ENCODE results near the gene DGKI.

DNA sequence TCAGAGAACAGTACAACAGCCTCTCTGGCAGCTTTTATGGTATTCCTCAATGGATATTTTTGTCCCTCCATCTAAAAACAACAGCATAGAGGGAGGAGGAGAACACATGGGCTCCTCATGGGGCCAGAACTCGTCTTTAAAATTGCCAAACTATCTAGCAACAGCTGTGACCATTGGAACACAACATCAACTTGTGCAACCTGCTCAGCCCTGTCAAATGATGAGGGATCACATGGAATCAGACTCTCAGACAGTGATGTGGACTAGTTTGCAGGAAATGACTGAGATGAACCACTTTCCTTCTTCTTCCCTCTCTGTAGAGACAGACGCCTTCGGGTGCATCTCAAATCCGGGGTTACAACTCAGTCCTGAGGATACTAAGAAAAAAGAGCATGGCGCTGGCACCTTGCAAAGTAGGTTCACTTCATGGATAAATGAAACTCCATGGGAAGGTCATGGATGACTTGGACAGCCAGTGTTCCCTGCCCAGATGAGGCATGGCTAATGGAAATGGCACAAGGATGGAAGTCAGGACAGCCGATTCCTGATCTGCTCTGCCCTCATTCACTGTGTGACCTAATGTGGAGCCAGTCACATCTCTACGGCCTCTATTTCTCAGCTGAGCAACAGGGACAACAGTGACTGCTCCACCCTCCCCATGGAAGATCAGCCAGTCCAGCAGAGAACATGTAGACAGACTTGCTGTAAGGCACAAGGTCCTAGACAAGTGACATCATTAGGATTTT is 24.6 kb upstream of the DGKI start:
- TF ChIP-seq EZH2 (IDR thresholded peaks at IDR 0.05; ENCODE audit: borderline replicate concordance, low read length) = no peak
- TF ChIP-seq, protein P1, sequence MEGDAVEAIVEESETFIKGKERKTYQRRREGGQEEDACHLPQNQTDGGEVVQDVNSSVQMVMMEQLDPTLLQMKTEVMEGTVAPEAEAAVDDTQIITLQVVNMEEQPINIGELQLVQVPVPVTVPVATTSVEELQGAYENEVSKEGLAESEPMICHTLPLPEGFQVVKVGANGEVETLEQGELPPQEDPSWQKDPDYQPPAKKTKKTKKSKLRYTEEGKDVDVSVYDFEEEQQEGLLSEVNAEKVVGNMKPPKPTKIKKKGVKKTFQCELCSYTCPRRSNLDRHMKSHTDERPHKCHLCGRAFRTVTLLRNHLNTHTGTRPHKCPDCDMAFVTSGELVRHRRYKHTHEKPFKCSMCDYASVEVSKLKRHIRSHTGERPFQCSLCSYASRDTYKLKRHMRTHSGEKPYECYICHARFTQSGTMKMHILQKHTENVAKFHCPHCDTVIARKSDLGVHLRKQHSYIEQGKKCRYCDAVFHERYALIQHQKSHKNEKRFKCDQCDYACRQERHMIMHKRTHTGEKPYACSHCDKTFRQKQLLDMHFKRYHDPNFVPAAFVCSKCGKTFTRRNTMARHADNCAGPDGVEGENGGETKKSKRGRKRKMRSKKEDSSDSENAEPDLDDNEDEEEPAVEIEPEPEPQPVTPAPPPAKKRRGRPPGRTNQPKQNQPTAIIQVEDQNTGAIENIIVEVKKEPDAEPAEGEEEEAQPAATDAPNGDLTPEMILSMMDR (IDR thresholded peaks at IDR 0.05; ENCODE audit: low read length) = no peak
